ENCODE measurements around the gene WNT9A.

DNA sequence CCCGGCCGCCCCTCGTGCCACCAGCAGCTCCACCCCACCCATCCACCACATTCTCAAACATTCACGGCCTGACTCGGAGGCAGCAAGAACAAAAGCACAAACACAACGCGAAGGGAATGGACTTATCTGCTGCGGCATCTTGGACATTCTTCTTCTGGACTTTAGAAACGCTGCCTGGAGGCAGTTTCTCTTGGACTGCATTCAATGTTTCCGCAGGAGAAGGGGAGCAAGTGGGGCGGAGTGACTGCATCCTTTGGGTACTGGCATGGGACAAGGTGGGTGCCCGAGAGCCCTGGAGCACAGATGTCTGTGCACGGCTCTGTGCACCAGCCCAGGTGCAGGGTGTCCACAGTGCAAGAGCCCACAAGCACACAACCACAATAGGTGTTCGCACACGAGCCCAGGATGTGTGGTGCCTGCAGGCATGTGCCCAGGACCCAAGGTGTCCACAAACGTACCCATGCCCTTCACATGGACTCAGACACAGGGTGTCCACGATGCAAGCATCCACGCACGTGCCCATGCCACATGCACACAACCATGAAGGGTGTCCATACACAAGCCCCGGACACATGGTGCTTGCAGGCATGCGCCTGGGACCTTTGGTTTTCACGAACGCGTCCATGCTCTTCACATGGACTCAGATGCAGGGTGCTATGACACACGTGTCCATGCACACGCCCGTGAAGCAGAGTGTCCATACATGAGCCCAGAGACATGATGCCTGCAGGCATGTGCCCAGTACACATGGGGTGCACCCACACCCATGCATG is 53.6 kb downstream of the WNT9A start:
- TF ChIP-seq ZNF274 (IDR thresholded peaks at IDR 0.05; ENCODE audit: low read depth, low read length) (no peak), YY1 (IDR thresholded peaks at IDR 0.05; ENCODE audit: insufficient read depth, insufficient read length) (no peak)

Data from NT2/D1 (cell line).